Measurements from ENCODE around the gene FABP6.

The FABP6 gene

GRCh38 chr5:160197341-160198144 is 31.8 kb upstream of the FABP6 start:
- no peak for TF ChIP-seq CTCF (IDR thresholded peaks at IDR 0.05; ENCODE audit: low read depth, low read length, missing control alignments)
- Histone ChIP-seq H3K4me3 (ENCODE audit: low read depth, low read length) (no peak overlapping the region), H3K27me3 (replicated peaks) (no peaks in the 10 kb centered on the region), H3K27ac (no peak overlapping the region), H3K36me3 (replicated peaks) (no peaks in the 10 kb centered on the region)
- DNase-seq: peak; percentile 85
- in situ Hi-C loops (cut with HindIII; ENCODE audit: low pct_ligation_motif_present, low sequenced_read_pairs): no loop called here

- no peak overlapping the region for H3K27ac ChIP-seq
- H3K36me3 ChIP-seq (replicated peaks): no peaks in the 10 kb centered on the region
- no peak overlapping the region for H3K4me3 ChIP-seq (ENCODE audit: low read depth, low read length)
- in situ Hi-C loops (cut with HindIII; ENCODE audit: low pct_ligation_motif_present, low sequenced_read_pairs): no loop called here
- TF ChIP-seq CTCF (IDR thresholded peaks at IDR 0.05; ENCODE audit: low read depth, low read length, missing control alignments): no peak
- H3K27me3 ChIP-seq (replicated peaks): no peaks in the 10 kb centered on the region
- DNase-seq: no peak
Measured at GRCh38 chr5:160198146-160198545, 31.2 kb upstream of the FABP6 start.

GRCh38 chr5:160198841-160199409 is 30.4 kb upstream of the FABP6 start:
- peak overlapping the region; percentile 9 for H3K4me3 ChIP-seq (ENCODE audit: low read depth, low read length)
- TF ChIP-seq CTCF (IDR thresholded peaks at IDR 0.05; ENCODE audit: low read depth, low read length, missing control alignments): no peak
- H3K27me3 ChIP-seq (replicated peaks): no peaks in the 10 kb centered on the region
- H3K27ac ChIP-seq: no peak overlapping the region
- no peak for DNase-seq
- H3K36me3 ChIP-seq (replicated peaks): no peaks in the 10 kb centered on the region
- in situ Hi-C loops (cut with HindIII; ENCODE audit: low pct_ligation_motif_present, low sequenced_read_pairs): no loop called here

- in situ Hi-C loops (cut with HindIII; ENCODE audit: low pct_ligation_motif_present, low sequenced_read_pairs): no loop called here
Measured at GRCh38 chr5:160199410-160199911, 29.8 kb upstream of the FABP6 start.

GRCh38 chr5:160207061-160207460 is 22.2 kb upstream of the FABP6 start:
- Histone ChIP-seq H3K36me3 (replicated peaks) (no peaks in the 10 kb centered on the region), H3K27ac (no peak overlapping the region), H3K27me3 (replicated peaks) (no peaks in the 10 kb centered on the region), H3K4me3 (ENCODE audit: low read depth, low read length) (no peak overlapping the region)
- no peak for TF ChIP-seq CTCF (IDR thresholded peaks at IDR 0.05; ENCODE audit: low read depth, low read length, missing control alignments)
- in situ Hi-C loops (cut with HindIII; ENCODE audit: low pct_ligation_motif_present, low sequenced_read_pairs): no loop called here
- no peak for DNase-seq

More at GRCh38 chr5:160199410-160199911, 29.8 kb upstream of the FABP6 start:
- peak; percentile 54 for TF ChIP-seq CTCF (IDR thresholded peaks at IDR 0.05; ENCODE audit: low read depth, low read length, missing control alignments)
- H3K27me3 ChIP-seq (replicated peaks): no peaks in the 10 kb centered on the region
- H3K27ac ChIP-seq: no peak overlapping the region
- H3K4me3 ChIP-seq (ENCODE audit: low read depth, low read length): peak overlapping the region; percentile 49
- H3K36me3 ChIP-seq (replicated peaks): no peaks in the 10 kb centered on the region
- peak; percentile 35 for DNase-seq

All from brain microvascular endothelial cell (primary cell).